Glomerular endothelial cell (primary cell): ENCODE data around the gene SLC9A7. TPM values are rescaled to one million over a fixed set of nuclear protein-coding genes. Genes with fewer than 3 reads are reported as not detected.

ENCODE experiments used
- DNase-seq: peaks from one replicate; pipeline ENCODE4 v3.0.0-alpha.2; 2011; ENCODE audit warnings: low read depth, low spot score; ENCODE audit errors: extremely low read depth
- total RNA-seq: library from RNA; depleted of rRNA; stranded (reverse); fragments of >200 nt; gene quantifications from 2 replicates; pipeline ENCODE4 v1.2.3, GENCODE V29; 2015

Gene SLC9A7
- total RNA-seq, 1 donor from 2014 or later = 7.1 TPM

DNA sequence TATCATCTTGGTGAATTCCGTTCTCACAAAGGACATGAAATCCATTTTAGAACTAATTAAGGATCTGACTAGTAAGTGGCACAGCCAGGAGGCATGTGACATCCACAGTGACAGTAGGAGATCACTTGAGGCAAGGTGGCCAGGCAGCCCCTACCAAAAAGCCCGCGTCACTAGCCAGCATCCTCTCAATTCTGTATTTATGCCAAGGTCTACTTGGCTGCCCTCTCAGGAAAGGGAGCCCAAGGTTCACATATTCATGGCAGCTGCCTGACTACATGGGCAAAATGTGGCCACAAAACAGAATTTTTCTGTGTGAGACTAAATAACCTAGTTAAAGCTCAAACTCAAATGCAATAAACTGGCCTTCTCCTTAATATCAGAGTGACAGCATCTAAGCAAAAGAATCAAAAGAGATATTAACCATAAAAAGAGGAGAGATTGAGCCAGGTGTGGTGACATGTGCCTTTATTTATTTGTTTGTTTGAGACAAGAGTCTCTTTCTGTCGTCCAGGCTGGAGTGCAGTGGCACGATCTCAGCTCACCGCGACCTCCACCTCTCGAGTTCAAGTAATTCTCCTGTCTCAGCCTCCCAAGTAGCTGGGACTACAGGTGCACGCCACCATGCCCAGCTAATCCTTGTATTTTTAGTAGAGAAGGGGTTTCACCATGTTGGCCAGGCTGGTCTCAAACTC, 51.5 kb downstream of the SLC9A7 start:
- DNase-seq = no peak

DNA sequence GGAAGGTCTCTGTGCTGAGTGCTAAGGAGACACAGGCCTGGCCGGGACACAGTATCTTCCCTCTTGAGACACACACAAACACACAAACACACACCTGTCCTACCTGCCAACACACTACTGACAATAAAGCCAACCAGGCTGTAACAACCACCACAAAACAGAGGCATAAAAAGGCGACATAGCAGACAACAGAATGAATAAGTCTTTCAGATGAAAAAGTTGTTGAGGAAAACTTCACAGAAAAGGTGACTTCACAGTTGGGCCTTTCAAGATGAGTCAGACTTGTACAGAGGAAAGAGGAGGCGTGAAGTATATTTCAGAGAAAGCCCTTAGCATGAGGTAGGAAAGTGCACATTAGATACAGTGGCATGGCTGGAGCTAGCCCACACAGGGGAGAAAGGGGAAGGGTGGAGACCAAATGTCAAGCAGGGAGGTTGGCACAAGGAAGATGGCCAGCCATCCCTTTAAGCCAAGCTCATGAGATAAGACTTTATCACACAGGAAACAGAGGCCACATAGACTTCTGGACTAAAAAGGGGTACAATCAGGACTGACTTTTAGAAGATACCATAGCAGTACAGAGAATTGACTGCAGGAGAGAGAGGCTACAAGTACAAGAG, 54.0 kb downstream of the SLC9A7 start:
- DNase-seq = no peak

DNA sequence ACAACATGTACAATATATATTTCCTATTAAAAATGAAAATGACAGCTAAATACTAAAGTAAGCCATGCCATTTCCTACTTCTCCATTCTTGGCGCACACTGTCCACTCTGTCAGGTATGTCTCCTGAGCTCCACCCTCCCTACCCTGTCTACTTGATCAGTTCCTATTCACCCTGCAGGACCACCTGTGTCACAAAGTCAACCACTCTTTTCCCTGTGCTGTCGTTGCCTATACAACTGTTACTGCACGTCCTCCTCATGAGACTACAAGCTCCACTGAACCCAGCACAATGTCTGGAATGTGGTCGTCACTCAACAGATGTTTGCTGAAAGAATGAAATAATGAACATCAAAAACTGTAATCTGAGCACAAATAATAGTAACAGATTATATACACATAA, 54.9 kb downstream of the SLC9A7 start:
- DNase-seq = no peak

DNA sequence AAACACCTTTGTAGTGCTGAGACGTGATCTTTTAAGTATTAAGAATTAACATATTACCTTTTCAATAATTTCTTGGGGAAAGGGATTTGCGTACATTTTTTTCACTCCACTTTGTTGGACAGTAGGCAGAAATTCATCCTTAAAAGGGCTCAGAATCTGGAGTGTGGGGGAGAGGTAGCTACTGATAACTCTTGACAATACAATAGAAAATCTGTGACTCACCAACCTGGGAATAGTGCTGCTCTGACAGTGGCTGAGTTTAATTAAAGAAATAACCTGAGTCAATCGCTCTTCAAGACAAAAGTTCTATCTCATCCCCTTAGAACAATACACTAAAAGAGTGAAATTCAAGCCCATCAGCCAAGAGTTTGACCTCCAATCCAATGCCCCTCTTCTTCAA, 60.2 kb downstream of the SLC9A7 start:
- DNase-seq = no peak

DNA sequence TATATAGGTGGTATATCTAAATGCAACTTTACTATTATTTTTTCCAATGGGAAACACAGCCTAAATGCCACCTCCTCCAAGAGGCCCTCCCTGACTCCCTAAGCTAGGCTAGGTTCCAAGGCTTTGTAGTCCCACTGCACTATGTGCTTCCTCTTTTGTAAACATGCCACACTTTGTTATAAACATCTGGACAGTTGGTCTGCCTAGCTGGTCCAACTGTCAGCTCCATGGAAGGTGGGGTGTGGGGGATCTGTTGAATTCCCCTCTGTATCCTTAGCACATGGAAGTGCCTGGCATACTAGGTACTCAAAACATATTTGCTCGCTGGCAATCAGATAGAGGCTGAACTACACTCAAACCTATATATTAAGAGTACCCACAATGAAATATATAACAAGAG, 63.4 kb downstream of the SLC9A7 start:
- no peak for DNase-seq

DNA sequence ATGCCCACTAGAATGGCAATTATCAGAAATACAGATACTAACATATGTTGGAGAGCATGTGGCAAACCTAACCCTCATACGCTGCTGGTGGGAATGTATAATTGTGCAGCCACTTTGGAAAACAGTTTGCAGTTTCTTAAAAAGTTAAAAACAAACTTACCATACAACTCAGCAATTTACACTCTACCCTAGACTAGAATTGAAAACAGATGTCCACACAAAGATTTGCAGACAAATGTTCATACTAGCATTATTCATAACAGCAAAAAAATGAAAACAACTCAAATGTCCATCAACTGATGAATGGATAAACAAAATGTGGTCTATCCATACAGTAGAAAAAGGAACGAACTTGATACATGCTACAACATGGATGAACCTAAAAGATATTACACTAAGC, 64.4 kb downstream of the SLC9A7 start:
- DNase-seq = no peak

- no peak for DNase-seq
Observed at GRCh38 chrX:46693149-46693548, 65.8 kb downstream of the SLC9A7 start.

- no peak for DNase-seq
Observed at GRCh38 chrX:46690818-46691217, 68.1 kb downstream of the SLC9A7 start.

DNA sequence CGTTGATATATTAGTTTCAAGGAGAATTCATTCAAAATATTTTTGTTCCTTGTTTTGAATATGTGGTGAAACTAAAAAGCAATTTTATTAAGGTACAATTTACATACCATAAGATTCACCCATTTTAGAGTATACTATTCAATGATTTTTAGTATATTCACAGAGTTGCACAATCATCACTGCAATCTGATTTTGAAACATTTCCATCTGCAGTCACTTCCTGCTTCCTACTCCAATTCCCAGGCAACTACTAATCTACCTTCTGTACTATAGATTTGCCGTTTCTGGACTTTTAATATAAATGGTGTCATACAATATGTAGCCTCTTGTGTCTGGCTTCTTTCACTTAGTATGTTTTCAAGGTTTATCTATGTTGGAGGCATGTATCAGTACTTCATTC, 71.3 kb downstream of the SLC9A7 start:
- no peak for DNase-seq

DNA sequence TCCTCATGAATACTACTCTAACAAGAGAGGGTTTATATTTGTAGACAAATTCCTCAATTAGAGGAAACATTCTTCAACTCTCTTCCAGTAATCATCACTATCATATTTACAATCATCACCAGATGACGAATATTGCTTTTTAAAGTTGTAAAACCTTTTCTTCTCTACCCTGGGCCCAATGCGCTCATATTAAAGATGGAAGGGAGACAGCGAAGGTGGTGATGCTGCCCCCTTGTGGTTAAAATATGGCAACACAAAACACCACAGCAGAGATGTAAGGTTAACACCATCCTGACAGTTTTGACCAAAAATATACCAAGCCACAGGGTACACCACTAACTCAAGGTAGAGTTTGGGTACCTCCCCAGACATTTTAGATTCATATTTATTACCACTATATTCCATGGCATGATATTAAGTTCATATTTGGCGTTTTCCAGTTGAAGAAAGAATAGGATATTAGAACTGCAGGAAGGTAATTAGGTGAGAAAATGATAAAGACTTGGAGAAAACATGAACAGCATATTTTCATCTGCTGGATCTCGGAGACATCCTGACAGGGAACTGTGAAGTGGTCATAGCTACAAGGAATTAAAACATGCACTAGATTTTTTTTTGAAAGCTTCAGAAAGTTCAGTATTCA, 72.8 kb downstream of the SLC9A7 start:
- no peak for DNase-seq

GRCh38 chrX:46683048-46683447, 75.9 kb downstream of the SLC9A7 start:
- DNase-seq = no peak

DNA sequence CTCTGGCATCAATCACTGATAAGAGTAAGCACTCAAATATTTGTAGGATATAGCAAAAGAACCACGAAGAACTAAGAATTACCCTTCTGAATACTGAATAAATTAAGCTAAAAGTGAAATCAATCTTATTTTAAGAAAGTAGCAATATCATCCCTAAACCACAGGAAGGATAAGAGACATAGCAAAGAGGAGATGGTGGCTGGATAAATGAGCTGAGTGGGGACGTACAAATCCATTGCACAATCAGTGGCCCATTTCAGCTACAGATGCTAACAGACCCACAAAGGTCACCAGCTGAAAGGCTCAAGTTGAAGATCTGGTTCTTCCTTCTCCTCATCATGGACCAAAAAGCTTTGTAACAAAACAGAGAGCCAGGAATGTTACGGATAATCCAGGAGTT, 77.1 kb downstream of the SLC9A7 start:
- DNase-seq = no peak

DNA sequence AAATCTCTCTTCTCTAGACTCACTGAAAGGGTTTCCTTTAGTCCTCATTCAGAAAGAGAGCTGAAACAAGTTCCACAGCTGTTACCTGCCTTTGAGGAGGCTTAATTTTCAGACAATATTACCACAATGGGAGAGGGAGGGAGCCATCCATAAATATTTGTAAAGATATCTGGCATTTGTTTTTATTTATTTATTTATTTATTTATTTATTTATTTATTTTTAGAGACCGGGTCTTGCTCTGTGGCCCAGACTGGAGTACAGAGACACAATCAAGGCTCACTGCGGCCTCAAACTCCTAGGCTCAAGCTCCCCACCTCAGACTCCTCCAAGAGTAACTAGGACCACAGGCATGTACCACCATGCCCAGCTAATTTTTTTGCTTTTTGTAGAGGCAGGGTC, 80.7 kb downstream of the SLC9A7 start:
- no peak for DNase-seq

DNA sequence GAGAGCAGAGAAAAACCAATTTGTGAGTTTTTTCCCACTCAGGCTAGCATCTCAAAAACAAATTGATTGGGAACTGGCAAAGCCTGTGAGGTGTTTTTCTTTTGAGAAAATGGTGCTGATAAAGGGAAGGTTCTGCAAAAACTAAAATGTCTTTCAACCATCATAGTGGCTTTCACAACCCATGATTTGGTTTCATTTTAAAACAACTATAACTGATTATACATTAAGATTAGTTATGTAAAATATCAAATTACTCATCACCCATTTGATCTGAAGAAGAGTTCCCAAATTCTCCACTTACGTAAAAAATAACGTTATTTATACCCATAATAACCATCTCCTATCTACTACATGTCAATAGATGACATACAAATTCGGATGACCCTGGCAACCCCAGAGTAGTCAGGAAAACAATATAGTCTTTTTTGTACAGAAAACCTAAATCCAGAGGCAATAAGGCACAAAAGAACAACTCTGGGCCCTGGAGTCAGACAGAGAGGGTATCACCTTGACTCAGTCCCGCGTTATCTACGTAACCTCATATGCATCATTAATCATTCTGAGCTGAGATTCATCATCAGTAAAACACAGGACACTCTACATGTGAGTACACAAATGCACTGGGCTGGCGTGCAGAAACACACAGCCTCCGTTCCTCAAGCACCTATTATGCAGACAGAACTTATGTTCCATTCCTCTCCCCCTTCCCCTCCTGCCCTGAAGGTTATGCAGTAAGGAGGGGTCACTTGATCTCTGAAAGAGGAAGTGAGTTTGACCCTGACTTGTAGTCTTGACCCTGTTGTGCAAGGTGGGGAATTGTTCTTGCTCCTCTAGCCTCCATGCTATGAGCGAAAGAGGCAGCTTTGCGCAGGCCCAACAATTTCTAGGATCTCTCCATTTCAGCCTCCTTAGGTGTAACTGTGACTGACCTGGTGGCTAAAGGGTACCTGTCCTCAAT, 82.2 kb downstream of the SLC9A7 start:
- DNase-seq = no peak

GRCh38 chrX:46673620-46674359, 85.1 kb downstream of the SLC9A7 start:
- DNase-seq = no peak

GRCh38 chrX:46670316-46670715, 88.6 kb downstream of the SLC9A7 start:
- DNase-seq = no peak

GRCh38 chrX:46666831-46667230, 92.1 kb downstream of the SLC9A7 start:
- no peak for DNase-seq

GRCh38 chrX:46665232-46666152, 93.4 kb downstream of the SLC9A7 start:
- DNase-seq = no peak

- DNase-seq = no peak
Observed at GRCh38 chrX:46662188-46662958, 96.5 kb downstream of the SLC9A7 start.
